ENCODE data around the gene LRRC32. TPM values are rescaled to one million over a fixed set of nuclear protein-coding genes. Genes with fewer than 3 reads are reported as not detected.

LRRC32 gene
- total RNA-seq, 1 donor from 2014 or later = 66.3 TPM

- Histone ChIP-seq H3K27me3 (no peaks in the 10 kb centered on the region), H3K4me3 (no peak overlapping the region), H3K4me1 (no peaks in the 10 kb centered on the region), H3K27ac (no peak overlapping the region), H3K9me3 (no peaks in the 10 kb centered on the region), H3K36me3 (no peaks in the 10 kb centered on the region)
- DNase-seq (ENCODE audit: extremely low spot score in 2 of 2) = no peak
- TF ChIP-seq CTCF (IDR thresholded peaks at IDR 0.05) = no peak
- no peak for TF ChIP-seq POLR2A (IDR thresholded peaks at IDR 0.05)
- TF ChIP-seq POLR2AphosphoS5 (IDR thresholded peaks at IDR 0.05; ENCODE audit: insufficient read depth in 1 of 2, low read depth in 1 of 2) = no peak
- intact Hi-C loops (cut with DNase I) = no loop called here
These were observed 15.9 kb upstream of the LRRC32 start for GRCh38 chr11:76686261-76687079.

DNA sequence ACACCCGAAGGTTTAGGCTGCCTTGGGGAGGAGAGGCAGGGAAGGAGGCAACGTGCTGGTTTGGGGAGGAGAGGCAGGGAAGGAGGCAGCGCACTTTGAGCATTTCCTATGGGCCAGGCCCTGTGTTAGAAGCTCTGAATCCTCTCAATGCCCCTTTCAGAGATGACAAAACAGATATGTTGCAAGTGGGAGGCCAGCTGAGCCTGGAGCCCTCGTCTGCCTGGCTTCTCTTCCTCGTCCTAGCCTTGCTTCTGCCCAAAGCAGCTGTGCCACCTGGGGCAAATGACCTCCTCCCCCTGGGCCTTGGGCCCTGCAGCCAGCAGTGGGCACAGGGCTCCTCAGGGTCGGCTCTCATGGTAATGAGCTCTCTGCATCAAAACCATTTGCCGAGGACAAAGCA, 15.3 kb upstream of the LRRC32 start:
- intact Hi-C loops (cut with DNase I) = no loop called here
- Histone ChIP-seq H3K36me3 (no peaks in the 10 kb centered on the region), H3K27me3 (no peaks in the 10 kb centered on the region), H3K27ac (no peak overlapping the region), H3K9me3 (no peaks in the 10 kb centered on the region), H3K4me3 (no peak overlapping the region), H3K4me1 (no peaks in the 10 kb centered on the region)
- TF ChIP-seq POLR2A (IDR thresholded peaks at IDR 0.05) = no peak
- no peak for TF ChIP-seq CTCF (IDR thresholded peaks at IDR 0.05)
- TF ChIP-seq POLR2AphosphoS5 (IDR thresholded peaks at IDR 0.05; ENCODE audit: insufficient read depth in 1 of 2, low read depth in 1 of 2) = no peak
- DNase-seq (ENCODE audit: extremely low spot score in 2 of 2) = no peak

- Histone ChIP-seq H3K4me1 (no peaks in the 10 kb centered on the region), H3K27ac (no peak overlapping the region), H3K9me3 (no peaks in the 10 kb centered on the region), H3K27me3 (no peaks in the 10 kb centered on the region), H3K36me3 (no peaks in the 10 kb centered on the region), H3K4me3 (no peak overlapping the region)
- intact Hi-C loops (cut with DNase I) = no loop called here
- DNase-seq (ENCODE audit: extremely low spot score in 2 of 2) = no peak
- TF ChIP-seq CTCF (IDR thresholded peaks at IDR 0.05) = no peak
- no peak for TF ChIP-seq POLR2AphosphoS5 (IDR thresholded peaks at IDR 0.05; ENCODE audit: insufficient read depth in 1 of 2, low read depth in 1 of 2)
- no peak for TF ChIP-seq POLR2A (IDR thresholded peaks at IDR 0.05)
These were observed 14.7 kb upstream of the LRRC32 start for GRCh38 chr11:76685237-76685636.

DNA sequence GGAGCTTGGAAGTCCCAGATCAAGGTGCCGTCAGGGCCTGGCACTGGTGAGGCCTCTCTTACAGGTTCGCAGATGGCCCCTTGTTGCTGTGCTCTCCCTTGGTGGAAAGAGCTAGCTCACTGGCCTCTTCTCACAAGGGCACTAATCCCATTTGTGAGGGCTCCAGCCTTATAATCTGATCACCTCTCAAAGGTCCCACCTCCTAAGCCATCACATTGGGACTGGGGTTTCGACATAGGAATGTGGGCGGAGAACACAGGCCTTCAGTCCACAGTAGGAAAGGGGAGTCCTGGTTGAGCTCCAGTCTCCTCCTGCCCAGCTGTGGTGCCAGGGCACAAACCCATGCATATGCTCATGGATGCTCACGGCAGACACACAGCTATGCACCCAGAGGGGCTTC, 14.0 kb upstream of the LRRC32 start:
- Histone ChIP-seq H3K9me3 (no peaks in the 10 kb centered on the region), H3K36me3 (no peaks in the 10 kb centered on the region), H3K4me3 (no peak overlapping the region), H3K4me1 (no peaks in the 10 kb centered on the region), H3K27ac (no peak overlapping the region), H3K27me3 (no peaks in the 10 kb centered on the region)
- no peak for TF ChIP-seq POLR2A (IDR thresholded peaks at IDR 0.05)
- no peak for TF ChIP-seq POLR2AphosphoS5 (IDR thresholded peaks at IDR 0.05; ENCODE audit: insufficient read depth in 1 of 2, low read depth in 1 of 2)
- no peak for TF ChIP-seq CTCF (IDR thresholded peaks at IDR 0.05)
- DNase-seq (ENCODE audit: extremely low spot score in 2 of 2) = no peak
- intact Hi-C loops (cut with DNase I) = no loop called here

Data from vagina (tissue), 2 donors.